Activated gamma-delta T cell treated with anti-CD3 and anti-CD28 coated beads, Interleukin-2, amount 50 U/mL, for 16 hours (primary cell): ENCODE data around the gene CYP26B1.
"Not testable (repeated sequence)": the region's sequence is repeated elsewhere in the genome, so short reads cannot be mapped to it uniquely, and the experiment has no call there.

ENCODE experiments used
- DNase-seq: peaks from one replicate; pipeline ENCODE4 v3.0.0-alpha.2; 2020; ENCODE audit warnings: low read depth

CYP26B1 gene

DNA sequence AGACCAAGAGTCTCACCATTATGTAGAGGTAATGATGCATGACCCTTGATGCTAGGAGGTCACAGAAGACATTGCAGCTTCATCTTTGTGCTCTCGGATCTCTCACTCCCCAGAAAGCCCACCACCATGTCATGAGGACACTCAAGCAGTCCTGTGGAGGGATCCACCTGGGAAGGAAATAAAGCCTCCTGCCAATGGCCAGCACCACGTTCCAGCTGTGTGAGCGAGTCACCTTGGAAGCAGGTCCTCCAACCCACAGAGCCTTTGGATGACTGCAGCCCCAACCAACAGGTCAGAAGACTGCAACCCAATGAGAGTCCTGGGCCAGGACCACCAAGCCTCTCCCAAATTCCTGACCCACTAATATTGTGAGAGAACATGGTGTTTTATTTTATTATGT lies 38.4 kb downstream of the CYP26B1 start:
- DNase-seq = no peak

DNA sequence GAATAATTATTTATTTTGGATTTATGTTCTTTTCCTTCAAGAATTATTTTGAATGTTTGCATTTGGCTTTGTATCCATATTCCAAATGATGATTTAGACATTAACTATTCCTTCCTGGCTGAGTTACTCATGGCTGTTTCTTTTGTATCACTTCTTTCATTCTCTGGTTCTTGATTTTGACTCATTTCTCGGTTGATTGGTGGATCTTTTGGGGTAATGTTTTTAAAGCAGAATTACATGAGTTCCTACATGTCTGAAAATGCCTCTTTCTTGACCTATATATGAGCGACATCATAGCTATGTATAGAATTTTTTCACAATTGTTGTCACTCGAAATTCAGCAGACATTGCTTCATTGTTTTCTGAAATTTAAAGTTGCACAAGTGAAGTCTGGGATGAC lies 39.5 kb downstream of the CYP26B1 start:
- DNase-seq = no peak

GRCh38 chr2:72106978-72107377 lies 40.7 kb downstream of the CYP26B1 start:
- DNase-seq = no peak

GRCh38 chr2:72104821-72105588 lies 42.7 kb downstream of the CYP26B1 start:
- DNase-seq = no peak

DNA sequence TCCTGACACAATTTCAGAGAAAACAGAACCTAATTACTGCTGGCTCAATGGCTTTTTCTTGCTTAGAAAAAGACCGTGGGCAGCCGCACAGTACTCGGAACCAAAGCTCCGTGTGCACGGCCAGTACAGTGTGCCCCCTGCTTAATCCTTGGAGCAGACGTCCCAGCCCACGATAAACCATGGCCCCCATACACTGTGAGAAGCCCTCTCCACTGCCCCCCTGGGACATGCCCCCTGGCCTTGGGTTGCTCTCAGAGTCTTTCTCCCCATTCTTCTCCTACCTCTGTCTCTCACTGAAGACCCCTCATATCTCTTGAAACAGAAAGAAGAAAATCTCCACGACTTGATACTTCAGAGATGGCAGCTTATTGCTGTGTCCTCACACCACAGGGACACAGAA lies 44.0 kb downstream of the CYP26B1 start:
- DNase-seq = no peak

- DNase-seq = no peak
These were observed 44.5 kb downstream of the CYP26B1 start for GRCh38 chr2:72103161-72103560.

DNA sequence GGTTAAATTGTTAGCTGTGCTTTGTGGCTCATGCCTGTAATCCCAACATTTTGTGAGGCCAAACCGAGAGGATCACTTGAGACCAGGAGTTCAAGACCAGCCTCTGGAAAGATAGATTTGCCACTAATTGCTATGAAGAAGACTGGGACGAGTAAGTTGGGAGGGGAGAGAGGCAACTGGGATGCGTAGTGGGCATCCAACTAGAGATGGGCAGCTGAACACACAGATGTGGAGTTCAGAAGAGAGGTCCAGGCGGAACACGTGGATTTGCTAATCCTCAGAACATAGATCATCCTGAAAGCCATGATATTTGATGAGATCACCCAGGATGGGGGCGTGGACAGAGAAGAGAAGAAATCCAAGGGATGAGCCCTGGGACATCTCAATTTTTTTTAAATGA lies 48.7 kb downstream of the CYP26B1 start:
- no peak for DNase-seq

- DNase-seq = no peak
These were observed 50.4 kb downstream of the CYP26B1 start for GRCh38 chr2:72097276-72097675.

- DNase-seq = no peak
These were observed 51.5 kb downstream of the CYP26B1 start for GRCh38 chr2:72096181-72096580.

DNA sequence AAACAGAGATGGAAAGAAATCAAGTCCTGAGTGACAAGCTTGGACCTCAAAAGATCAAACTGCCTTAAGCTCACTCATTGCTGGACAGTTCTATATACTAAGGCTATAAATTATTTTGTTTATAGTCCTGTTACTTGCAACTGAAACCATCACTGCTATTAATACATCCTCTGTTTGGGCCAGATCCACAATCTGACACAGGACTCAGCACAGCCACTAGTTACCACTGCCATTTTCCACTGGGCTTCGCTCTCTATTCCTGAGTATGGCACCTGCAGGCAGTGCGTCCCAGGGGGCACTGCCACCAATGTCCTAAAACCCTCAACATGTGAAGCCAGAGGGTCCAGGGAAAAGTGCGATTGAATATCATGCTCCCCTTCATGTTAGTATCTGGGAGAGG lies 52.3 kb downstream of the CYP26B1 start:
- no peak for DNase-seq

DNA sequence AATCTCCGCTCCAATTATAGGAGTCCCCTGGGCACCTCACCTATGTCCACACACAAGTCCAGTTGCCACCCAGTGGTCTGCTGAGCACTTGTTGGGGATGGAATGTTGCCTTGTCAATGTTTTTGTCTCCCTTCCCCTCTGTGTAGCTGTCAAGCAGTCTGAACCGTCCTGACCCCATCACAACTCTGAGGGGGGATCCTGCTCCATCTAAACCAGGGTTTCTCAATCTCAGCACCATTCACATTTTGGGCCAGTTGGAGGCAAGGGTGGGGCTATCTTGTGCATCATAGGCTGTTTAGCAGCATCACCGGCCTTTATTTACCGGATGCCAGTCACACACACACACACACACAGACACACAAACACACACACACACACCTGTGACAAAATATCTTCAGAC lies 53.0 kb downstream of the CYP26B1 start:
- DNase-seq = no peak

GRCh38 chr2:72092111-72092510 lies 55.6 kb downstream of the CYP26B1 start:
- DNase-seq = no peak

DNA sequence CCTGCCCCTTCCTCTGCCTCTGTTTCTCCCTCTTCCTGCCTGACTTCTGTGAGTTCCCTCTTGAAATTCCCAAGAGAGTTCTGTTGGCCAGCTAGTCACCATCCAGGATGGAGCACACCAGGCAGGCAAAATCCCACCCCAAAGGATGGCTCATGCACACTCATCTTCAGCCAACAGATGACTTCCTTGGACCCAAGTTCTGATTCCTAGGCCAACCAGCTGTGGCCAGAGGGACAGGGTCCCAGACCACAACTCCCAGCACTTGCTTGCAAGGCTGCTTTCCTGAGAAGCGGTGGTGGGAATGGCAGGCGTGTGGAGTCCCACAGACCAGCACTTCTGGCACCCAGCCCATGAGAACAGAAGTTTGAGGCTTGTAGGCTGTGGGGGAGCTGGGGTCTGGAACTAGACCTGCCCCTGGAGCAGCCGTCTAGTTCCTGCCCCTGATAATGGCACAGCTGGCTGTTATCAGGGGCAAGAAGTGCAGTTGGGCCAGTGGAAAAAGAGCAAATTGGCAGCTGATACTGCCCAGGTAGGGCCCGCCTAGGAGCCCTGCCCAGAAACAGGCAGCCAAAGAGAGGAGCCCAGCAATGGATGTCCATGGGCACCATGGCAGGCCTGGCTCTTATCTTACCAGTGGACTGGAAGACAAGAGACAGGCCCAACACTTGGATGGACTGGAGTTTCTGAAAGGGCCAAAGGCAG lies 56.7 kb downstream of the CYP26B1 start:
- DNase-seq = no peak

DNA sequence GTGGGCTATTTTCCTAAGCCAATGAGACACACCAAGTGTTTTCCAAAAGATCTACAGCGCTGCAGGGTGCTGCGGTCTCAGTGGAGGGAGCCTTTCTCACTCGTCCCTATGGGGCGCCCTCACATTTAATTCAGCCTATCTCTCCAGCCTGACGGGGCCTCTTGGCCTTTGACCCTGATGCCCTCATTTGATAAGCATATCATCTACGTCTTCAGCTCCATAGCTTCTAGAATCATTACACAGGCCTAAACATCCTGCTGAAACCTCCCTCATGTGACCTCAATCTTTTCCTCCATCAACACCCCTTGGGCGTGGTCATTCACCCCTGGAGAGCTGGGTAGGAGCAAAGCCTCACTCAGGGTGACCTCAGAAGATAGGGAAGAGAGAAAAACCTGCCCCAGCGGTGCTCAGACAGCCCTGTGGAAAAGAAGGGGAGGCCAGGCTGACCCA lies 57.4 kb downstream of the CYP26B1 start:
- DNase-seq = no peak

GRCh38 chr2:72089537-72089936 lies 58.1 kb downstream of the CYP26B1 start:
- no peak for DNase-seq

- DNase-seq = no peak
These were observed 58.6 kb downstream of the CYP26B1 start for GRCh38 chr2:72089028-72089427.

DNA sequence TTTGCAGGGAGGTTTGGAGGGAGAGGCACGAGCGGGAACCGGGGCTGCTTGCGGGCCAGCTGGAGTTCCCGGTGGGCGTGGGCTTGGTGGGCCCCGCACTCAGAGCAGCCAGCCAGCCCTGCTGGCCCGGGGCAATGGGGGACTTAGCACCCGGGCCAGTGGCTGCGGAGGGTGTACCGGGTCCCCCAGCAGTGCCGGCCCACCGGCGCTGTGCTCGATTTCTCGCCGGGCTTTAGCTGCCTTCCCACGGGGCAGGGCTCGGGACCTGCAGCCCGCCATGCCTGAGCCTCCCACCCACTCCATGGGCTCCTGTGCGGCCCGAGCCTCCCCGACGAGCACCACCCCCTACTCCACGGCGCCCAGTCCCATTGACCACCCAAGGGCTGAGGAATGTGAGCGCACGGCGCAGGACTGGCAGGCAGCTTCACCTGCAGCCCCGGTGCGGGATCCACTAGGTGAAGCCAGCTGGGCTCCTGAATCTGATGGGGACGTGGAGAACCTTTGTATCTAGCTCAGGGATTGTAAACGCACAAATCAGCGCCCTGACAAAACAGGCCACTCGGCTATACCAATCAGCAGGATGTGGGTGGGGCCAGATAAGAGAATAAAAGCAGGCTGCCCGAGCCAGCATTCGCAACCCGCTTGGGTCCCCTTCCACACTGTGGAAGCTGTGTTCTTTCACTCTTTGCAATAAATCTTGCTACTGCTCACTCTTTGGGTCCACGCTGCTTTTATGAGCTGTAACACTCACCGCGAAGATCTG lies 60.6 kb downstream of the CYP26B1 start:
- not testable (repeated sequence) for DNase-seq

- no peak for DNase-seq
These were observed 62.1 kb downstream of the CYP26B1 start for GRCh38 chr2:72085513-72085912.

- no peak for DNase-seq
These were observed 62.6 kb downstream of the CYP26B1 start for GRCh38 chr2:72085036-72085435.

- no peak for DNase-seq
These were observed 63.1 kb downstream of the CYP26B1 start for GRCh38 chr2:72084584-72084976.

GRCh38 chr2:72083751-72084583 lies 63.7 kb downstream of the CYP26B1 start:
- DNase-seq = no peak

GRCh38 chr2:72082887-72083286 lies 64.8 kb downstream of the CYP26B1 start:
- DNase-seq = no peak
